KBM-7 (cell line): ENCODE data around the gene OR2G2.
A peak's percentile ranks its signal among the peaks of the same experiment; 100 is the strongest.

Experiments used
- DNase-seq: peaks from one replicate; pipeline ENCODE4 v3.0.0-alpha.2; 2015
- in situ Hi-C: fragments of 300-500 bp; cut with MboI; formaldehyde crosslinking; loops from 2 replicates; pipeline ENCODE4 v1.14.3; 2020; ENCODE audit warnings: low sequenced_read_pairs, low pct_unique_long_range_greater_than_20kb, mixed read lengths

OR2G2 gene, protein sequence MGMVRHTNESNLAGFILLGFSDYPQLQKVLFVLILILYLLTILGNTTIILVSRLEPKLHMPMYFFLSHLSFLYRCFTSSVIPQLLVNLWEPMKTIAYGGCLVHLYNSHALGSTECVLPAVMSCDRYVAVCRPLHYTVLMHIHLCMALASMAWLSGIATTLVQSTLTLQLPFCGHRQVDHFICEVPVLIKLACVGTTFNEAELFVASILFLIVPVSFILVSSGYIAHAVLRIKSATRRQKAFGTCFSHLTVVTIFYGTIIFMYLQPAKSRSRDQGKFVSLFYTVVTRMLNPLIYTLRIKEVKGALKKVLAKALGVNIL

GRCh38 chr1:247588060-247588459 lies at the start of gene OR2G2:
Gene OR2G2, plus strand, starts transcription at chr1:247588360. Its CDS starts 0 bp downstream, at chr1:247588360.
- in situ Hi-C loops, result no loop called here
- no peak for DNase-seq

DNA sequence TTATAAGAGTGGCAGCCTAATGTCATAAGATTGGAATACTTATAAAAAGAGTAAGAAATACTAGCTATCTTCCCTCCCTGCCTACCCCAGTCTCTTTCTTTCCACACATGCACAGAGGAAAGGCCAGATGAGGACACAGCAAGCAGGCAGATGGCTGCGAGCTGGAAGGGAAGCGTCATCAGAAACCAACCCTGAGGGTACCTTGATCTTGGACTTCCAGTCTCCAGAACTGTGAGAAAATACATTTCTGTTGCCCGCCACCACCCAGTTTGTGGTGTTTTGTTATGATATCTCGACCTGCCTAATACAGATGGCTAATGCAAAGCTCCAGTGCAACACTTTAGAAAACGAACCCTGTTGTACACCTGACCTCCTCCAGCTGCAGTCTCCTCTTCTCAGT lies 49.6 kb upstream of the OR2G2 start:
- in situ Hi-C loops, result no loop called here

DNA sequence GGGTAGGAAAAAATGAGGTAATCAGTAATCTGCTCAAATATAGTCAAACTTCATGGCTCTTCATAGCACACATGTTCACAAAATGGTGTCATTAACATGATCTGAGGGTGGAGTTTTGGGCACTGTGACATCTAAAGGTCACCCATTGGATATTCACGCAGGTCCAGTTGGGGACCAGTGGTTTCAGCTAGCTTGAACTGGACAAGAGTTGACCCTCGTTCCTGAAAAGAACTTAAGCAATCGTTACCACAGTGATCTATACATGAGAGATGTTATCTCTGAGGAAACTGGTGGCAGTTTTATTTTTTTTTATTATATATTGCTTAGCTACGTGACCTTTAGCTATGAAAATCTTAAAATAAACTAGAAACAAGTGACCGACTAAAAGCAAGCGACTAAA lies 48.9 kb upstream of the OR2G2 start:
- DNase-seq, result peak; percentile 21
- in situ Hi-C loops, result no loop called here

More for the DNA sequence above, 49.6 kb upstream of the OR2G2 start:
- DNase-seq, result no peak

- no peak for DNase-seq
- in situ Hi-C loops, result no loop called here
Observed at GRCh38 chr1:247540581-247540980, 47.6 kb upstream of the OR2G2 start.

DNA sequence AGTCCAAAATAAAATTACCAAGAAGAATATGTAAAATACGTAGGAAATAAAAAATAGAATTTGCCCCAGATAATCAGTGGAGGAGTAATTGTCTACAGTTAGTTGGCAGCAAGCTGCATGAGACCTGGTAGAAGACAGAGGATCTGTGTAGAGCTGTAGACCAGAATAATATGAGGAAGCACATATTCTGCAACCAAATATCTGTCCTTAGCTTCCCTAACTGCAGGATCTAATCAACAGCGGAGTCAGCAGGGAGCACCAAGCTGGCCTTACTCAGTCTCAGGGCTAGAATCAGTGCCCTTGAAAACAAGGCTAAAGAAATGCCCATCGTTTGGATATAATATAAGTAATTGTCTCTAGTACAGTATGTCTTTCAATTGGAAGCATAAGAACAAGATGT lies 45.3 kb upstream of the OR2G2 start:
- in situ Hi-C loops, result no loop called here
- DNase-seq, result no peak

- DNase-seq, result peak; percentile 93
- in situ Hi-C loops, result no loop called here
Observed at GRCh38 chr1:247548092-247548491, 40.1 kb upstream of the OR2G2 start.

- in situ Hi-C loops, result no loop called here
- DNase-seq, result peak; percentile 88
Observed at GRCh38 chr1:247548769-247549182, 39.4 kb upstream of the OR2G2 start, which contains the start of gene GCSAML. Gene GCSAML, plus strand, starts transcription at chr1:247549134. Its CDS starts 58 bp downstream, at chr1:247549192.

DNA sequence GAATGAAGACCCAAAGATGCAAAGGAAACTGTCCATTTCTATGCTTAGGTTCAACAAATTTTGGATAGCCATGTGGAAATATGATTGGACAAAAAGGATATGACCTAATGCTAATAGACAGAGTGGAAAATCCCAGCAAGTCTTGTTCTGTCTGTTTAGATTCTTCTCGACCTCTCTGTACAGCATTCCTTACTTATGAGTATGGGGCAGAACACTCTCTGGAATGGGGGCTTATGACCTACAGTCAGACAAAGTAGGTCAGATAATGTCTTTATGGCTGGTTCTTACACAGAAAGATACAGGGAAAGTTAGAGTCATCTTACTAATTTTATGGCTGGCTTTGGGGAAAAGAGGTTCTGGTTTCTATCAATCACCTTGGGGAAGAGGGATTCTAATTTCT lies 36.4 kb upstream of the OR2G2 start:
- DNase-seq, result no peak
- in situ Hi-C loops, result no loop called here

DNA sequence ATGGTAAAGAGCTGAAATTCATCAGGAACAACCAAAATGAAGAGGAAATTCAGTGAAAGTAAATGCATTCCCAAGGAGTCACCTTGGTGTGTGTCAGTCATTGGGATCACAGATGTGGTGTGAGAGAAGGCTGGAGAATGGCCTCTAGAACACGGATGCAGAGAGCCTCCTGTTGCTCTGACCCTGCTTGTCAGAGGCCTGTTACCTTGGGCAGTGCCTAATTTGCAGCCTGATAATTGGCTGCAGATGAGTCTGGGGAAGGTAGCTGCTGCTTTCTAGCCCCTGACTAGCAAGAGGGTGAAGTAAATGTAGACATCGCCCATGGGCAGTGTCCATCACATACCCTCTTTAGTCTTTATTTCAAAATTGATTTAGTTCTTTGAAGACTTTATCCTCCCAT lies 35.9 kb upstream of the OR2G2 start:
- in situ Hi-C loops, result no loop called here
- no peak for DNase-seq

DNA sequence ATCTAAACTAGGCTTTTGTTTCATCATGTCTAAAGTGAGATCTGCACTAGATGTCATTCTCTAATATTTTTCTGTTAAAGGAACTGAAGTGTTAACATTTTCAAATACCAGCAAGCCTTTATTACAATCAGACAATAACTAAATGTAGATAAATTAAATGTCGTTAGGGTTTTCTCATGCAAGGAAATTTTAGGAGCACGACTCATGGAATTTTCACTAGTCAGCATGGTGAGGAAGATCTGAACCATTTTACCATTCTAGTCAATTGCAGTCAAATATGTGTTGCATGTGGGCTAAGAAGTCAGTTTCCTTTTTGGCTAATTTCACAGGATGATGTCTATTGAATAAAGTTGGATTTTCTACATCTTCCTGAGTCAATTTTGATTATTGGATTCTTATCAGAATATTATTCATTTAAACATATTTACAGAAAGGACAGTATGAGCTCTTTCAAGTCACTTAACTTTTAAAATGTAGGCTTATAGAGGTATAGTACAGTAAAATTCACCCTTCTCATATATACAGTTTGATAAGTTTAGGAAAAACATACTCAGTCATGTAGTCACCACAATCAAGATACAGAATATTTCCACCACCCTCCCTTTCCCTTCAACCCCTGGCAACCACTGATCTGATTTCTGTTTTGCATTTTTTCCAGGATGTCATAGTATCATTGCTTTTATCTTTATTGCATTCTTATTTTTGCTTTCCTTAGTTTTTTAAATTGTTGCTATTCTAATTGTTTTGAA lies 30.1 kb upstream of the OR2G2 start:
- in situ Hi-C loops, result no loop called here
- DNase-seq, result no peak

- DNase-seq, result no peak
- in situ Hi-C loops, result no loop called here
Observed at GRCh38 chr1:247561711-247562110, 26.4 kb upstream of the OR2G2 start.

DNA sequence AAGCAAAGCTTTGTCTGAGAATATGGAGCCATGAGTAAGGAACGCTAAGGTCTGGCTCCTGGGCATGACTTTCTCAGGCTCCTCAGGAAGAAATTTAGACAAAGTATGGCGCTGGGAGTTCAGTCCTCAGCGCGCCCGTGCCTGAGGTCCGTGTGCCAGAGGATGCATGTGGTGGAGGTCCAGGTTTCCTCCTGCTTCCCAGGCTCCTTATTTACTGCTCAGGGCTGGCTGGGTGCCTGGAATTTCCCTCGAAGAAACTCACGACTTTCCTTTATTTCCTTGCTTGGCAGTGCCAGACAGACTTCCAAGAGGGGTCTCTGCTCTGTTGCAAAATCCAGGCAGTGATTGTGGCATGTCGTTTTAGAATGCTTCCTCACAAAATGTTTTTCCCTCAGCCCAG lies 26.0 kb upstream of the OR2G2 start:
- in situ Hi-C loops, result no loop called here
- no peak for DNase-seq

GRCh38 chr1:247574236-247574635 lies 13.9 kb upstream of the OR2G2 start:
- in situ Hi-C loops, result no loop called here
- no peak for DNase-seq

- no peak for DNase-seq
- in situ Hi-C loops, result no loop called here
Observed at GRCh38 chr1:247574664-247575063, 13.5 kb upstream of the OR2G2 start.

GRCh38 chr1:247576514-247576913 lies 11.6 kb upstream of the OR2G2 start:
- in situ Hi-C loops, result no loop called here
- peak; percentile 60 for DNase-seq

GRCh38 chr1:247578946-247579460 lies 9.2 kb upstream of the OR2G2 start:
- no peak for DNase-seq
- in situ Hi-C loops, result no loop called here

- in situ Hi-C loops, result no loop called here
- no peak for DNase-seq
Observed at GRCh38 chr1:247605286-247605685, 17.1 kb downstream of the OR2G2 start, which contains the start of gene OR2G3. Gene OR2G3, plus strand, starts transcription at chr1:247605586. Its CDS starts 0 bp downstream, at chr1:247605586.

DNA sequence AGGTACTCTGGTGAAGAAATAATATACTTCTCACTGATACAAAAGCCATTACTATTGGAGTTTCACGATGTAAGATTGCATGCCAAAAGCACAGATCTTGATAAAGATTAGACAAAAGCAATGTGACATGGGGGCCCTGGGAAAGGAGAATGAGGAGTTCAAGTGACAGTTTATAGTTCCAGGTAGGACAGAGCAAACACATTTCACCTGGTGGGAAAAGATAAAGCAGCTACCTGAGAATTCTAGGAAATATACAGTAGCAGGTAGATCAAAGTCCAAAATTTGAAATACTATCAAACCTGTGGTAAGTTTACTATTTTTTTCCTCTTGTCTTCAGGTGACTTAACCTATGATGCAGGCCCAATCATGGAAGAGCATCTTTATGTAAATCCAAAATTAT lies 25.2 kb downstream of the OR2G2 start:
- DNase-seq, result no peak
- in situ Hi-C loops, result no loop called here

DNA sequence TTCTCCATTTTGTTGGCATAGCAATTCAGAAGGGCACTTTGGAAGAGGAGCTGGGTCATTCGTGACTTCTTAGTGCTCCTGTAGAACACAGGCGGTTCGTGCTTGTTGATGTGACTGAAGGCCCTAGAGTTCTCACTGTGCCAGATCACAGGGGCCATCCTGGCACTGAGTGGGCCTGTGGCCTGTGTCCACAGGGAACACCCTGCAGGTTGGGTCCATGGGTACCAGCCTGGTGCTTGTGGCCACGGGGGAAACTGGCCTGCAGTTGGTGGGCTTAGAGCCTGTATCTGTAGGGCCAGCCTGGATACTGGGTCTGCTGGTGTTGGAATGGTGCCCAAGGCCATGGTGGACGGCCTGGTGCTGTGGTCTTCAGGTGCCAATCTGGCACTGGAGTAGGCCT lies 26.5 kb downstream of the OR2G2 start:
- in situ Hi-C loops, result no loop called here
- no peak for DNase-seq

DNA sequence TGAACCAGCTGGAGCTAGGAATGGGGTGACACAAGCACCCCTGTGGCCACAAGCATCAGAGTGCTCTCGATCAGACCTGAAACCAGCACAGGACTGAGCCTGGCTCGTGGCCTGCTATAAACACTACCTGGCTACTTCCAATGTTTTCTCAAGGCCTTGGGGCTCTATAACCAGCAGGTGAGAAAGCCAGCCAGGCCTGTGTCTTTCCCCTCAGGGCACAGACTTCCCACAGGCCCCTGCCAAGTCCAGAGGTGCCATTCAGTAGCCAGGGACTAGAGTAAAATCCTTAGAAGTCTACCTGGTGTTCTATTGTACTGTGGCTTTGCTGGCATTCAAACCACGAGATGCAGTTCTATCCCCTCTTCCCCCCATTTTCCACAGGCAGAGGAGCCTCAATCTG lies 39.8 kb downstream of the OR2G2 start:
- in situ Hi-C loops, result no loop called here
- no peak for DNase-seq
